Measurements from ENCODE around the gene SMAD1.
"Not testable (repeated sequence)": the region's sequence is repeated elsewhere in the genome, so short reads cannot be mapped to it uniquely, and the experiment has no call there.

SMAD1 gene

GRCh38 chr4:145567516-145567915 is 85.9 kb downstream of the SMAD1 start:
- no peaks in the 10 kb centered on the region for H3K4me1 ChIP-seq (ENCODE audit: control insufficient read depth, insufficient read depth, low read length)
- 95 to 98% methylated on average over 1 to 2 of the region's 2 CpGs for WGBS, 2 experiments
- no peaks in the 10 kb centered on the region for H3K9me3 ChIP-seq (ENCODE audit: control insufficient read depth, low read length)

GRCh38 chr4:145574546-145574945 is 92.9 kb downstream of the SMAD1 start:
- not testable (repeated sequence) for H3K9me3 ChIP-seq (ENCODE audit: control insufficient read depth, low read length); H3K4me3 ChIP-seq (ENCODE audit: insufficient read depth, low read depth, low read length); H3K27me3 ChIP-seq (ENCODE audit: control insufficient read depth, insufficient read depth, low read length, poor library complexity, severe bottlenecking); H3K36me3 ChIP-seq (ENCODE audit: control insufficient read depth, insufficient read depth, low read length); H3K27ac ChIP-seq (ENCODE audit: insufficient read depth, low read depth, low read length, poor library complexity, severe bottlenecking); H3K4me1 ChIP-seq (ENCODE audit: control insufficient read depth, insufficient read depth, low read length)
- 83 to 88% methylated on average over 7 of the region's 7 CpGs for WGBS, 2 experiments

More at GRCh38 chr4:145567516-145567915, 85.9 kb downstream of the SMAD1 start:
- no peaks in the 10 kb centered on the region for H3K36me3 ChIP-seq (ENCODE audit: control insufficient read depth, insufficient read depth, low read length)
- no peak overlapping the region for H3K4me3 ChIP-seq (ENCODE audit: insufficient read depth, low read depth, low read length)
- no peaks in the 10 kb centered on the region for H3K27me3 ChIP-seq (ENCODE audit: control insufficient read depth, insufficient read depth, low read length, poor library complexity, severe bottlenecking)
- H3K27ac ChIP-seq (ENCODE audit: insufficient read depth, low read depth, low read length, poor library complexity, severe bottlenecking) = no peak overlapping the region

GRCh38 chr4:145580906-145581305 is 99.3 kb downstream of the SMAD1 start:
- no peaks in the 10 kb centered on the region for H3K36me3 ChIP-seq (ENCODE audit: control insufficient read depth, insufficient read depth, low read length)
- no peaks in the 10 kb centered on the region for H3K27me3 ChIP-seq (ENCODE audit: control insufficient read depth, insufficient read depth, low read length, poor library complexity, severe bottlenecking)
- WGBS, 2 experiments = 95 to 97% methylated on average over 3 of the region's 3 CpGs
- H3K4me3 ChIP-seq (ENCODE audit: insufficient read depth, low read depth, low read length) = no peak overlapping the region
- H3K27ac ChIP-seq (ENCODE audit: insufficient read depth, low read depth, low read length, poor library complexity, severe bottlenecking) = no peak overlapping the region
- H3K9me3 ChIP-seq (ENCODE audit: control insufficient read depth, low read length) = no peaks in the 10 kb centered on the region
- no peaks in the 10 kb centered on the region for H3K4me1 ChIP-seq (ENCODE audit: control insufficient read depth, insufficient read depth, low read length)

- H3K4me1 ChIP-seq (ENCODE audit: control insufficient read depth, insufficient read depth, low read length) = no peaks in the 10 kb centered on the region
- H3K9me3 ChIP-seq (ENCODE audit: control insufficient read depth, low read length) = no peaks in the 10 kb centered on the region
- no peaks in the 10 kb centered on the region for H3K36me3 ChIP-seq (ENCODE audit: control insufficient read depth, insufficient read depth, low read length)
- no peaks in the 10 kb centered on the region for H3K27me3 ChIP-seq (ENCODE audit: control insufficient read depth, insufficient read depth, low read length, poor library complexity, severe bottlenecking)
- 93 to 94% methylated on average over 4 to 5 of the region's 6 CpGs for WGBS, 2 experiments
- H3K4me3 ChIP-seq (ENCODE audit: insufficient read depth, low read depth, low read length) = no peak overlapping the region
- no peak overlapping the region for H3K27ac ChIP-seq (ENCODE audit: insufficient read depth, low read depth, low read length, poor library complexity, severe bottlenecking)
These were observed 101.8 kb downstream of the SMAD1 start for GRCh38 chr4:145583191-145584055.

GRCh38 chr4:145587088-145587754 is 105.6 kb downstream of the SMAD1 start:
- WGBS, 2 experiments = 80 to 85% methylated on average over 2 to 3 of the region's 3 CpGs
- H3K4me3 ChIP-seq (ENCODE audit: insufficient read depth, low read depth, low read length) = no peak overlapping the region
- H3K9me3 ChIP-seq (ENCODE audit: control insufficient read depth, low read length) = no peaks in the 10 kb centered on the region
- H3K4me1 ChIP-seq (ENCODE audit: control insufficient read depth, insufficient read depth, low read length) = no peaks in the 10 kb centered on the region
- H3K27me3 ChIP-seq (ENCODE audit: control insufficient read depth, insufficient read depth, low read length, poor library complexity, severe bottlenecking) = no peaks in the 10 kb centered on the region
- no peak overlapping the region for H3K27ac ChIP-seq (ENCODE audit: insufficient read depth, low read depth, low read length, poor library complexity, severe bottlenecking)
- no peaks in the 10 kb centered on the region for H3K36me3 ChIP-seq (ENCODE audit: control insufficient read depth, insufficient read depth, low read length)

- not testable (repeated sequence) for H3K27ac ChIP-seq (ENCODE audit: insufficient read depth, low read depth, low read length, poor library complexity, severe bottlenecking); H3K4me1 ChIP-seq (ENCODE audit: control insufficient read depth, insufficient read depth, low read length); H3K9me3 ChIP-seq (ENCODE audit: control insufficient read depth, low read length); H3K4me3 ChIP-seq (ENCODE audit: insufficient read depth, low read depth, low read length); H3K36me3 ChIP-seq (ENCODE audit: control insufficient read depth, insufficient read depth, low read length); H3K27me3 ChIP-seq (ENCODE audit: control insufficient read depth, insufficient read depth, low read length, poor library complexity, severe bottlenecking)
- WGBS, 2 experiments = 84 to 86% methylated on average over 2 of the region's 2 CpGs
These were observed 107.7 kb downstream of the SMAD1 start for GRCh38 chr4:145589381-145589780.

- Histone ChIP-seq H3K4me3 (ENCODE audit: insufficient read depth, low read depth, low read length) (no peak overlapping the region), H3K27me3 (ENCODE audit: control insufficient read depth, insufficient read depth, low read length, poor library complexity, severe bottlenecking) (no peaks in the 10 kb centered on the region), H3K9me3 (ENCODE audit: control insufficient read depth, low read length) (no peaks in the 10 kb centered on the region), H3K4me1 (ENCODE audit: control insufficient read depth, insufficient read depth, low read length) (no peaks in the 10 kb centered on the region), H3K27ac (ENCODE audit: insufficient read depth, low read depth, low read length, poor library complexity, severe bottlenecking) (no peak overlapping the region), H3K36me3 (ENCODE audit: control insufficient read depth, insufficient read depth, low read length) (no peaks in the 10 kb centered on the region)
- WGBS, 2 experiments = 87 to 93% methylated on average over 2 to 3 of the region's 3 CpGs
These were observed 108.5 kb downstream of the SMAD1 start for GRCh38 chr4:145589916-145590702.

GRCh38 chr4:145602129-145602760 is 120.6 kb downstream of the SMAD1 start:
- H3K36me3 ChIP-seq (ENCODE audit: control insufficient read depth, insufficient read depth, low read length) = no peaks in the 10 kb centered on the region
- no peaks in the 10 kb centered on the region for H3K9me3 ChIP-seq (ENCODE audit: control insufficient read depth, low read length)
- H3K4me3 ChIP-seq (ENCODE audit: insufficient read depth, low read depth, low read length) = no peak overlapping the region
- WGBS, 2 experiments = 94 to 98% methylated on average over 2 to 4 of the region's 4 CpGs
- no peaks in the 10 kb centered on the region for H3K27me3 ChIP-seq (ENCODE audit: control insufficient read depth, insufficient read depth, low read length, poor library complexity, severe bottlenecking)
- H3K27ac ChIP-seq (ENCODE audit: insufficient read depth, low read depth, low read length, poor library complexity, severe bottlenecking) = no peak overlapping the region
- H3K4me1 ChIP-seq (ENCODE audit: control insufficient read depth, insufficient read depth, low read length) = no peaks in the 10 kb centered on the region

GRCh38 chr4:145605941-145606340 is 124.3 kb downstream of the SMAD1 start:
- Histone ChIP-seq H3K4me3 (ENCODE audit: insufficient read depth, low read depth, low read length) (no peak overlapping the region), H3K4me1 (ENCODE audit: control insufficient read depth, insufficient read depth, low read length) (no peaks in the 10 kb centered on the region), H3K27me3 (ENCODE audit: control insufficient read depth, insufficient read depth, low read length, poor library complexity, severe bottlenecking) (no peaks in the 10 kb centered on the region), H3K9me3 (ENCODE audit: control insufficient read depth, low read length) (no peaks in the 10 kb centered on the region), H3K27ac (ENCODE audit: insufficient read depth, low read depth, low read length, poor library complexity, severe bottlenecking) (no peak overlapping the region), H3K36me3 (ENCODE audit: control insufficient read depth, insufficient read depth, low read length) (no peaks in the 10 kb centered on the region)
